Measurements from ENCODE around the gene EXD2. TPM values are rescaled to one million over a fixed set of nuclear protein-coding genes. Genes with fewer than 3 reads are reported as not detected.

EXD2 gene
- total and polyA plus RNA-seq, 5 donors: 12.0 to 22.1 (median 18.8) TPM

DNA sequence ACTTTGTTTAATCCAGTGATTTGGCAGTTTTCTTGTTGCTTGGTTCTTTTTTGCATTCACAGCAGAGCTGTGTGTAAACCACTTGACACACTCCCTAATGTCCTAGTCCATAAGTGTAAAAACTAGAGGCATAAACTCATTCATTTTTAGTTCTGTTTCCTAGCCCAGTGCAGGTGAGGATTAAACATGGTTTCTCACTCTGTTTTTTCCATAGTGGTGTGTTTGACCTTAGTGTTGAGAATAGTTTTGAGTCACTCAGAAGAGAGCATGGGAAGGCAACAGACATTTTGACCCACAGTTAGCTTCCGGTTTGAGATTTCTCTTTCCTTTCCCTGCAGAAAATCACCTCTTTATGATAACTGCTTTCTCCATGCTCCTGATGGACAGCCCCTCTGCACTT is 44.4 kb downstream of the EXD2 start:
- H3K27ac ChIP-seq (ENCODE audit: low read length): no peak overlapping the region
- H3K9me3 ChIP-seq (ENCODE audit: control insufficient read depth, low read length): no peaks in the 10 kb centered on the region
- H3K4me1 ChIP-seq (ENCODE audit: control insufficient read depth, insufficient read depth, low read length): no peaks in the 10 kb centered on the region
- no peaks in the 10 kb centered on the region for H3K27me3 ChIP-seq (ENCODE audit: control insufficient read depth, insufficient read depth)
- no peak for DNase-seq
- no peak for ATAC-seq
- no peak overlapping the region for H3K4me3 ChIP-seq (ENCODE audit: low read length)
- WGBS: 90% methylated on average over 1 of the region's 1 CpG
- intact Hi-C loops (cut with DNase I): no loop called here

DNA sequence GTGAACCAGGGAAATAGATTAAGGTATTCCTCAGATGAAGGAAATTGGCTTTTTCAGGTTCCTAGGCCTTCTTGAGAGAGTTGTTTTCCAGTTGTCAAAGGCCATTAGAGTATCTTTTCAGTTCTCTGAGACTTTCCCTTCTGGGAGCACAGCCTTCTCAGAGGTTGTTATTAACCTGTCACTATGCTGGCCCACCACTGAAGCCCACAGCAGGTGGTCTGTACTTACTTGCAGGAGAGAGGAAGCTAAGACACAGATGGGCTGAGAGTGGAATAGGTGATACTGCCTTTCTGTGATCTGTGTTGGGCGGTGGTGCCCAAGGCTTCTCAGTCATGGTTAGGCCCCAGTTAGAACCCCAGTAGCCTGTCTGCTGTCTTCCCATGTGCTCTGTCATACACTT is 45.8 kb downstream of the EXD2 start:
- Histone ChIP-seq H3K4me3 (ENCODE audit: low read length) (no peak overlapping the region), H3K27ac (ENCODE audit: low read length) (no peak overlapping the region), H3K4me1 (ENCODE audit: control insufficient read depth, insufficient read depth, low read length) (no peaks in the 10 kb centered on the region), H3K9me3 (ENCODE audit: control insufficient read depth, low read length) (no peaks in the 10 kb centered on the region), H3K27me3 (ENCODE audit: control insufficient read depth, insufficient read depth) (no peaks in the 10 kb centered on the region)
- ATAC-seq: no peak
- intact Hi-C loops (cut with DNase I): no loop called here
- WGBS: 98% methylated on average over 1 of the region's 1 CpG
- DNase-seq: no peak

DNA sequence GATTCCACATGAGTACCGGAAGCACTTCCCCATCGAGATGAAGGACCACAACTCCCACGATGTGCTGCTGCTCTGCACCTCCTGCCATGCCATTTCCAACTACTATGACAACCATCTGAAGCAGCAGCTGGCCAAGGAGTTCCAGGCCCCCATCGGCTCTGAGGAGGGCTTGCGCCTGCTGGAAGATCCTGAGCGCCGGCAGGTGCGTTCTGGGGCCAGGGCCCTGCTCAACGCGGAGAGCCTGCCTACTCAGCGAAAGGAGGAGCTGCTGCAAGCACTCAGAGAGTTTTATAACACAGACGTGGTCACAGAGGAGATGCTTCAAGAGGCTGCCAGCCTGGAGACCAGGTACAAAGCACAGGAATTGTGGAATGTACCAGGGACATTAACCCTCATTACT is 46.3 kb downstream of the EXD2 start:
- 91% methylated on average over 12 of the region's 12 CpGs for WGBS
- H3K27me3 ChIP-seq (ENCODE audit: control insufficient read depth, insufficient read depth): no peaks in the 10 kb centered on the region
- DNase-seq (no peak), ATAC-seq (no peak)
- no peaks in the 10 kb centered on the region for H3K9me3 ChIP-seq (ENCODE audit: control insufficient read depth, low read length)
- intact Hi-C loops (cut with DNase I): no loop called here
- no peak overlapping the region for H3K27ac ChIP-seq (ENCODE audit: low read length)
- no peaks in the 10 kb centered on the region for H3K4me1 ChIP-seq (ENCODE audit: control insufficient read depth, insufficient read depth, low read length)
- H3K4me3 ChIP-seq (ENCODE audit: low read length): no peak overlapping the region

DNA sequence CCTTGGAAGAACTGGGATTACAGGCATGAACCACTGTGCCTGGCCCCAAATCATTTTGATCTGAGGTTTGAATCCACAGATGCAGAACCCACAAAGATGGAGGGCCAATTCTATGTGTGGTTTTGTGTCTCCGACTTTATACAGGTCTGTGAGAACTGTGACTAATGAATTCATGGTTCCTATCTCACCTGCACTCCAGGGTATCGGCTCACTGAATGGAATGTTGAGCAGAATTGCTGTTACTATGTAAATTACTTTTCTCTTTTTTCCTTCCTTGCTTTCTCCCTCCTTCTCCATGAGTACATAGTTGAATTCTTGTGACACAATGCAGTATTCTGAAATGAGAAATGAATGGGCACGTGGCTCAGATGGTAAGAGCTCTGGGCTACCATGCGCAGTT is 47.6 kb downstream of the EXD2 start:
- no peaks in the 10 kb centered on the region for H3K4me1 ChIP-seq (ENCODE audit: control insufficient read depth, insufficient read depth, low read length)
- H3K27ac ChIP-seq (ENCODE audit: low read length): no peak overlapping the region
- H3K4me3 ChIP-seq (ENCODE audit: low read length): no peak overlapping the region
- no peaks in the 10 kb centered on the region for H3K27me3 ChIP-seq (ENCODE audit: control insufficient read depth, insufficient read depth)
- ATAC-seq (no peak), DNase-seq (no peak)
- no peaks in the 10 kb centered on the region for H3K9me3 ChIP-seq (ENCODE audit: control insufficient read depth, low read length)
- intact Hi-C loops (cut with DNase I): no loop called here
- 94% methylated on average over 4 of the region's 4 CpGs for WGBS

DNA sequence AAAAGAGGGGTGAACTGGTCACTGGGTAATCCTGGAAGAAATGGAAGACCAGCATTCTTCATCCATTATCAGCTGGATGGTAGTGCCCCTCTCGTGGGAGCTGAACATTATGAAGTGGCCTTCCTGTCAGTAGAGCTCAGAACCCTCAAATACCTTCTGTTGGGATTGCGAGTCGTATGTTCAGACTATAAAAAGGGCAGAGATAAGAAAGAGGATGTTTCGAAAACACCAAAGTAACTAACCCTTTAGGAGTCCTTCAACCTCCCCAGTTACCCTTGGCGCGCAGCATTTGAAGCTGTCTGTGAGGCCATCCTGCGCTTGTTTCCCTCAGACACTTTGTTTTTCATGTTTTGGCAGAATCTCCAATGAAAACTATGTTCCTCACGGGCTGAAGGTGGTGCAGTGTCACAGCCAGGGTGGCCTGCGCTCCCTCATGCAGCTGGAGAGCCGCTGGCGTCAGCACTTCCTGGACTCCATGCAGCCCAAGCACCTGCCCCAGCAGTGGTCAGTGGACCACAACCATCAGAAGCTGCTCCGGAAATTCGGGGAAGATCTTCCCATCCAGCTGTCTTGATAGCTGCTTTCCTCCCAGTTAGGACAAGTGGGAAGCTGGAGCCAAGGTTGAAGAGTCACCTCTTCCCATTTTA is 49.4 kb downstream of the EXD2 start:
- H3K4me1 ChIP-seq (ENCODE audit: control insufficient read depth, insufficient read depth, low read length): no peaks in the 10 kb centered on the region
- peak; percentile 47 to 55 for ATAC-seq
- H3K4me3 ChIP-seq (ENCODE audit: low read length): no peak overlapping the region
- H3K9me3 ChIP-seq (ENCODE audit: control insufficient read depth, low read length): no peaks in the 10 kb centered on the region
- no peaks in the 10 kb centered on the region for H3K27me3 ChIP-seq (ENCODE audit: control insufficient read depth, insufficient read depth)
- intact Hi-C loops (cut with DNase I): loop anchor here (5.0 to 10.0 kb wide), 6 partner anchors 104 to 222 kb away; no protein-coding TSS in a partner anchor
- no peak for DNase-seq
- peak overlapping the region; percentile 13 for H3K27ac ChIP-seq (ENCODE audit: low read length)
- 64% methylated on average over 13 of the region's 13 CpGs for WGBS

DNA sequence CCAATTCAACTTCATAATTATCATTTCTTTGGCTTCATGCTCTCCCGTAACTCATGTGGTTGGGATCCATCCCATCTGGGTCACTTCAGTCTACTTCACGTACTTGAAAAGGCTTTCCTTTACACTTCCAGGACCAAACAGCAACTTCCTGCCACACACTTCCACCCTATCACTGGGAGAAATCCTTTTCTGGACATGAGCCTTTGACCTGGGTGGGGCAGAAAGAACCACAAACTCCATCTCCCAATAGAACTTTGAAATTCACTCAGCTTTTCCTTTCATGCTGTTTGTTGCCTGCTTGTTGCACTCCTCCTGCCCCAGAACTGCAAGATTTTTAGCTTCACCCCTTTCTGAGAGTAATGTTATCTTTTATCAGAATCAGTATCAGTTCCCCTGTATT is 50.3 kb downstream of the EXD2 start:
- no peaks in the 10 kb centered on the region for H3K27me3 ChIP-seq (ENCODE audit: control insufficient read depth, insufficient read depth)
- H3K9me3 ChIP-seq (ENCODE audit: control insufficient read depth, low read length): no peaks in the 10 kb centered on the region
- DNase-seq (no peak), ATAC-seq (no peak)
- no peak overlapping the region for H3K27ac ChIP-seq (ENCODE audit: low read length)
- no peak overlapping the region for H3K4me3 ChIP-seq (ENCODE audit: low read length)
- whole genome bisulfite sequencing: 54% methylated on average over 2 of the region's 2 CpGs
- H3K4me1 ChIP-seq (ENCODE audit: control insufficient read depth, insufficient read depth, low read length): no peaks in the 10 kb centered on the region
- intact Hi-C loops (cut with DNase I): loop anchor here (5.0 to 10.0 kb wide), 6 partner anchors 103 to 221 kb away; no protein-coding TSS in a partner anchor

DNA sequence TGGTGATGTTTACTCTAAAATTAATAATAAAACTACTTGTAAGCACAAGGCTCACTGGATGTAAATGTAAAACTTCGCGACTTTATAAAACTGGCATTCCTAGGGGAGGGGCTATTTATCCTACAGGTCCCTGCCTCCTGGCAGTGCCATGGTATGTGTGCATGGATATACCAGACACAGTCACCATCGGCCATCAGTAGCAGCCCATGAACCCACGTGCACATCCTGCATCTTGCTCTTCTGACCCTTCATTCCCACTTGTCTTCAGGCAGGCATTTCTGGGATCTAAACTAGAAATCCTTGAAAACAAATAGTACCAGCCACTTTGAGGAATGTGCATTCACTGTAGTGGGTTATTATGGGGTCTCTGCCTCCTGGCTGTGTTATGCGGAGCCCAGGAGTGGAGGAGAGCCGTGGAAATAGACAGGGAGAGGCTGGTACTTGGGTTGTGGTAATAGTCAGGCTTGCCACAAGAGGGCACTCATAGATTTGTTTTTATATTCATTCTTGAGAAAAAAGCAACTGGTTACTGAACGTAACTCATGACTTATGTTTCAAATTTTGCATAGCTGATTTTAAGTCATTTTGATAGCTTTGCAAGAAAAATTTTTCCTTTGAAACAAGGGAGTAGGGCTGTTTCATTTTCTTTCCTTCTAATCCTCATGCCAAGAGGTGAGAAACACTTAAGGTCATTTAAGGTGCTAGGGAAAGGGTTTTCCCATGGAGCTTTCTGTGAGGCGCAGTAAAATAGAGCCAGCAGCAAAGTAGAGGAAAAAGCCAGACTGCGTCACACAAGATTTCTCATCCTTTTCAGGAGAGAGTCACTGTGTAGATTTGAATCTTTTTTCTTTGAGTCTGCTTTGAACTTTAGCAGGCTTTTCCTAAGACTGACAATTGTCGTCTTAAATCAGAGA is 51.3 kb downstream of the EXD2 start:
- Histone ChIP-seq H3K4me3 (ENCODE audit: low read length) (no peak overlapping the region), H3K27ac (ENCODE audit: low read length) (no peak overlapping the region), H3K27me3 (ENCODE audit: control insufficient read depth, insufficient read depth) (no peaks in the 10 kb centered on the region), H3K9me3 (ENCODE audit: control insufficient read depth, low read length) (no peaks in the 10 kb centered on the region), H3K4me1 (ENCODE audit: control insufficient read depth, insufficient read depth, low read length) (no peaks in the 10 kb centered on the region)
- peak; percentile 65 to 80 for ATAC-seq
- 51% methylated on average over 10 of the region's 10 CpGs for WGBS
- intact Hi-C loops (cut with DNase I): loop anchor here (5.0 to 10.0 kb wide), 6 partner anchors 102 to 220 kb away; no protein-coding TSS in a partner anchor
- DNase-seq: peak in 2 of 3 donors; percentile 44 to 46

DNA sequence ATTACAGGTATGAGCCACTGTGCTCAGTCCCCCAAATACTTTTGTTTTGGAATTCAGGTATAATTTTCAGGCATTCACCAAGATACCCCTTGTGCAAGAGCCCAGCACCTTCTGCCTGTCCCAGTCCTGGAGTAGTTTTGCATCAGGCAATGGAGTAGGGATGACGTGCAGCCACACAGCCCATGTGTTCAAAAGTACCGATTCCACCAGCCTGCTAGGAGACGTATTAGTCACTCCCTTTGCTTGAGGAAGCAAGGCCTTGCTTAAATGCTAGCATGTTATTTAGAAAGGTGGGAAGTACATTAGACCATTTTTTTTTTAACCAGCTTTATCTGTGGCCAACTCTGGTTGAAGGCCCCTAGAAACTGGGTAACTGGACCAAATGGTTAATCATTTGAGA is 53.6 kb downstream of the EXD2 start:
- intact Hi-C loops (cut with DNase I): loop anchor here (5.0 to 10.0 kb wide), 6 partner anchors 100 to 217 kb away; no protein-coding TSS in a partner anchor
- ATAC-seq: no peak
- no peak for DNase-seq
- Histone ChIP-seq H3K4me1 (ENCODE audit: control insufficient read depth, insufficient read depth, low read length) (no peaks in the 10 kb centered on the region), H3K9me3 (ENCODE audit: control insufficient read depth, low read length) (no peaks in the 10 kb centered on the region), H3K27ac (ENCODE audit: low read length) (no peak overlapping the region), H3K27me3 (ENCODE audit: control insufficient read depth, insufficient read depth) (no peaks in the 10 kb centered on the region), H3K4me3 (ENCODE audit: low read length) (no peak overlapping the region)
- 91% methylated on average over 3 of the region's 3 CpGs for WGBS

DNA sequence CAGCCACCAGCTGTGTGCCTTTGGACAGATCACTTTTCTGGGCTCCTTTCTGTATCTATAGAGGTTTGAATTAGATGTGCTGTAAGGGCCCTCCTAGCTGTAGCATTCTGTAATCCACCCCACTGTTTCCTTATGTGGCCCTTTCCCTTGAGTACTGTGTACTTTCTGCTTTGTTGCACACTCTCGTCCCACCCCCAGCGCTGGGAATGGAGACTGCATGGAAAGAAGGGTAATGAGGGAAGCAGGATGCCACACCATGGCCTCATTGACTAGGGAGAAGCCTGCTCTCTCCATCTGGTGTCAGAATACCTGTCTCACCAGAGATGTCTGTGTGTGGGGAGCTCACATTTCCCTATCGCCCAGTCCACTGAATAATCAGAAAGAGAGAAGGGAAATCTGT is 55.0 kb downstream of the EXD2 start:
- DNase-seq (no peak), ATAC-seq (no peak)
- Histone ChIP-seq H3K27ac (ENCODE audit: low read length) (no peak overlapping the region), H3K9me3 (ENCODE audit: control insufficient read depth, low read length) (no peaks in the 10 kb centered on the region), H3K4me1 (ENCODE audit: control insufficient read depth, insufficient read depth, low read length) (no peaks in the 10 kb centered on the region), H3K27me3 (ENCODE audit: control insufficient read depth, insufficient read depth) (no peaks in the 10 kb centered on the region), H3K4me3 (ENCODE audit: low read length) (no peak overlapping the region)
- intact Hi-C loops (cut with DNase I): loop anchor here in 3 of 4 donors (10.0 kb wide), 3 partner anchors 98 to 208 kb away; no protein-coding TSS in a partner anchor
- WGBS: 94% methylated on average over 3 of the region's 3 CpGs

DNA sequence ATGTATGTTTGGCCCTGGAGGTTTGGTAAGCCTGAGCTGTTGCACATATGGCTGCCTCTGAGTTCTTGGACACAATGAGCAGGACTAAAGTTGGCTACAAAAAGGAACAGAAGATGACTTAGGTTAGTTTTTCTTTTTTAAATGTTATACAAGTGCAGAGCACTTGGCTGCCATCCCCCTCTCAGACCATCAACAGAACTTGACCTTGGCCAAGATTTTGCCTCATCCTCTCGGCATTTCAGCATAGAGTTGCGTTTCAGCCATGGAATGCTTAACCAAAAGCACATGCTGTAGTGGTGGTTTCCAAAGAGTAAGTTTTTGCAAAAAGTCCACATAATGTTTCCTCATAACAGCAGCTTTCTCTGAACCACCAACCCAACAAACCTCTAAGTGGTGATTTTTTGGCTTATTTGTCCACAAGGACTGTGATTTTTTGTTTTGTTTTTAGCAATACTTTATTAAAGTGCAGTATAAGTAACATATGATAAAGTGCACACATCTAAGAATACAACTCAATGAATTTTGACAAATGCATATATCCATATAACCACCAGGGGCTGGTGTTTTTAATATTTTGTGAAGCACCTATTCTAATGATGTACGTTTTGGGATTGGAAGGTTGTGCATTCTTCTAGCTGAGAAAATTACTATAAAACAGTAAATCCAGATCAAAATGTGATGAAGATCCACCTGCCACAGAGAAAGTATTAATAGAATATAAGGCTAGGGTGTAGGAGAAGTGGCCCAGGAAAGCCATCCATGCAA is 56.6 kb downstream of the EXD2 start:
- H3K4me3 ChIP-seq (ENCODE audit: low read length): no peak overlapping the region
- intact Hi-C loops (cut with DNase I): loop anchor here in 3 of 4 donors (10.0 kb wide), 3 partner anchors 97 to 207 kb away; no protein-coding TSS in a partner anchor
- ATAC-seq (peak; percentile 69 to 70), DNase-seq (peak in 2 of 3 donors; percentile 58 to 73)
- WGBS: 49% methylated on average over 3 of the region's 3 CpGs
- H3K9me3 ChIP-seq (ENCODE audit: control insufficient read depth, low read length): no peaks in the 10 kb centered on the region
- no peaks in the 10 kb centered on the region for H3K4me1 ChIP-seq (ENCODE audit: control insufficient read depth, insufficient read depth, low read length)
- no peak overlapping the region for H3K27ac ChIP-seq (ENCODE audit: low read length)
- no peaks in the 10 kb centered on the region for H3K27me3 ChIP-seq (ENCODE audit: control insufficient read depth, insufficient read depth)
